Ramos (cell line): ENCODE measurements around the gene HEPACAM2.

ENCODE experiments used
- in situ Hi-C: fragments of 300-500 bp; cut with MboI; formaldehyde crosslinking; loops from one replicate; pipeline ENCODE4 v1.14.3; 2022; ENCODE audit warnings: low sequenced_read_pairs; ENCODE audit not compliant: unreplicated experiment

The HEPACAM2 gene

DNA sequence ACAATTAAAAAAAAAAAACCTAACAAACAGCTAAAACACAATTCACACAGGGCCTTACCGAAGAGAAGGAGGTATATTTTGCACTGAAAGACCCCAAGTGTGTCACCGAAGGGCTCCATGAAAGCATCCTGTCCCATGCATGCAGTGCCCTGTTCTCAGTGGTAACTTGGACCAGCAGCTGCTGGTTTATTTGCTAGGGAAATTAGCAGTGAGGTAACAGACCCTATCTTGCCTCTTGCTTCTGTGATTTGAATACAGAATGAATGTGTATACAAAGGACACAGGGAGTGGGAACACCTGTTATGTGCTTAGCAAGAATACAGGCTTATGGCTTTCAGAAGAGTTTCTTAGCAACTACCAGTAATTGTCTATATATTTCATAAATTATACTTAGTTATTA, at the start of gene HEPACAM2:
Gene HEPACAM2 (minus strand): TSS at position 160 of the 400 bp plus-strand sequence.
- in situ Hi-C loops: no loop called here

DNA sequence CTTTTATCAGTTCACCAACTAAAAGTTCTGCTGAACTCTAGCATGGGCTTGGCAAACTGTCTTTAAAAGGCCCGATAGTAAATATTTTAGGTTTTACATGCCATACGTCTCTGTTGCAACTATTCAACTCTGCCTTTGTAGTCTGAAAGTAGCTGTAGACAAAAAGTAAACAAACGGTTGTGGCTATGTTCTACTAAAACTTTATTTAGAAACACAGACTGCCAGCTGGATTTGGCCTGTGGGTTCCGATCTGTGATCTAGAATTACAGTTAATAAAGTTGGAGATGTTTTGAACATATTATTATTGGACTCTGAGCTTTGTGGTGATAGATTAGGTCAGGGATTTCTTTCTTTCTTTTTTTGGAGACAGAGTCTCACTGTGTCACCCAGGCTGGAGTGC, 39.0 kb upstream of the HEPACAM2 start:
- in situ Hi-C loops: no loop called here

DNA sequence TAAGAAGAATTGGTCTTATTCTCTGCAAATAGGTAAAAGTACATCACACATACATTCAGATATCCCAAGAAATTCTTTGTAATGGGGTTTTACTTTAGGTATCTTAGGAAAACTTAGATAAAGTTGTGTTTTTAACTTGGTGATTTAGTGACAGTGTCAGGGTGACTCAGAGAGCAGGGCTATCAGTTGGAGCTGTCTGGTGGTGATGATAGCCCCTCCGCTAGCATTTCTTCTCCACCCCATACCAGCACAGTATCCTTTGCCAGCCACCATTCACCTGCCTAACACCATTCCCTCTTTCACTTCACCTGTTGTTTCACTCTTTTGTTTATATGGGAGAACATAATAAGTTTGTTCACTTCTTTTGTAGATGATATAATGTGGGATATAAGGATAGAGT, 36.3 kb upstream of the HEPACAM2 start:
- in situ Hi-C loops: no loop called here

DNA sequence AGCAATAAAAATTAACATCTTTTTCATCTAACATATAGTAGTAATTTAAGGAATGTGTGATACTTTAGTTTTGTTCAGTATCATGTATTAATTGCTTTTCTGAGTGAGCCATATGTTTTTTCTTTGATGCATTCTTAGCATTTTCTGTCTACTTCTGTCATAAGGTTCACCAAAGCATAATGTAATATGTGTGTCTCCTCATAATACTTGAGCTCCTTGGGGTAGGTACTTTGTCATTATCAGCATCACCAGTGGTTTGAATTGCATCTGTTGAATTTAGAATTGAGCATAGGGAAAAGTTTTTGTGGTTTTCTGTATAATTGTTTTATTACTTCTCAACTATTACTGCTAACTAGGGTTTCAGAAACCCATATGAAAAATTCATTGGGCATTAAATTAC, 32.4 kb upstream of the HEPACAM2 start:
- in situ Hi-C loops: loop anchor here (10.0 kb wide), 1 partner anchor 286 kb away; no protein-coding TSS in a partner anchor

DNA sequence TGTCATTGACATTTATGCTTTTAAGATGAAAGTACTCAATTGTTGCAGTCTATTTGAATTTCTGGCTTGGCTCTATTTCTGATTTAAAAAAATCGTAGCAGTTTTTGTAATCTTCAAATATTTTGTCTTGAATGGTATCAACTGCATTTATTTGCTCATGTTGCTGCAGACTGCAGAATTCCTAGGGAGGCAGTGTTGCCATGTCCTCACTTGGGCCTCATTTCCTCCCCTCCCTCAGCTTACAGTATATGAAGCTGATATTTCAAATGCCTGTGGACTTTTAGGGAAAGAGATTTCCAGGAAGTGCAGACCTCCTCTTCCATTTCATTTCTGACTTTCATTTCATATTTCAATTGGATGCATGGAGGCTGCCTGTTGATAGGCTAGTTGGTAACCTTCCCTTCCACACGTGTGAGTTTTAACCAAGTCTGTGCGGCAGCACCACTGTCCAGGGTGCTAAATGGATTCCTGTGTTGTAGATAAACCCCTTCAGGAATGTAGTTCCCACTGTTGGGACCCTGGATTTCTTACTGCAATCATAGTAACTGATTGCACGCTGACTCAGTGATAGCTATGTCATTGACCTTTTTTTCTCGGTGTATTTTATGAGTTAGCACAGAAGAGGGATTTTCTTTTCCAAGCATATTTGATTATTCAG, 23.4 kb upstream of the HEPACAM2 start:
- in situ Hi-C loops: loop anchor here (10.0 kb wide), 1 partner anchor 295 kb away; no protein-coding TSS in a partner anchor

DNA sequence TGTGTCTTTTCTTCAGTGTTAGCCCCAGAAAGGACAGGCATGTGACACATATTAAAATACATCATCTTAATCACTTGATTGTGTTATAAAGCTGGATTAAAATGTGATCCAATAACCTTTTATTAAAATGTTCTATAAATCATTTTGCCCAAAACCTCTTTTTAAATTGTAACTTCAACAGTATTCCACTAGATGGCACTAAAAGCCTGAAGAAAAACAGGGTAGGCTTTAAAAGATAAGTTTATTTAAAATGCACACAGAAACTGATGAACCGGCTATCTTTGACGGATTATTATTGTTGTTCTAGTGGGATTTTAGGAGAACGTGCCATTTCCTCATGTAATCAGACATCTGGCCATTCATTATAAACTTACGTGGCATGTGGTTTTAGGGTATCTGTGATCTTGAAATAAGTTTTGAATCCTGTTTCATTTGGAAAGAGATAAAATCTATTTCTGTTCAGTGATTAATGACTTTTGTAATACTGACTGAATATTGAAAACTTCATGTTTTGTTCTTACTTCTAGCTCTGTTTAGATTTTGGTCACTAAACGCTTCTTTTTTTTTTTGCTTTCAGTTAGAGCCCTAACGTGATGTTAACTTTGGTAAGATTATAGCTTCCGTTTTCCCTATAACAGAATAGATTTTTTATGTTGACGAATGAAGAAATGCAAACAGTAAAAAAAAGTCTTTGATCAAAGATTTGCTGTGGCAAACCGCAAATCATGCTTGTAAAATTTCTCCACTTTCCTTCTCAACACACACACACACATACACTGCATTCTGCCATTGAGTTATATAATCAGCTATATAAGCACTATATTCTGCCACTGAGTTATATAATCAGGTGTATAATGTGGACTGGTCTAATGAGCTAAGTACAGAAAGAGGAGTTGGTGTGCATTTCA, 19.5 kb upstream of the HEPACAM2 start:
- in situ Hi-C loops: no loop called here

DNA sequence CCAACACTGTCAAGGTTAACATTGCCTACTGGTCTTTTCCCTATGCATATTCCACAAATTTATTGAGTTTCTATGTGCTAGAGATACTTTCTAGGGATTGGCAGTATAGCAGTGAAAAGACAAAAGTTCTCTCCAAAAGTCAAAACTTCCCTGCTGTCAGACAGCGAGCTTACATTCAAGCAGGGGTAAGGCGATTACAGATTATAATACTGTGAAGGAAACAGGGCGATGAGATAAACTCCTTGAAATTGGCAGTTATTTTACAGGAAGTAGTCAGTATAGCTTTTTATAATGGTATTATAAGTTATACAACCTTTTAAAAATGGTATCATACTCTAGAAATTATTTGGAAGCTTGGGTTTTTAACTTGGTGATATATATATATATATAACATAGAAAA, 15.8 kb upstream of the HEPACAM2 start:
- in situ Hi-C loops: no loop called here

DNA sequence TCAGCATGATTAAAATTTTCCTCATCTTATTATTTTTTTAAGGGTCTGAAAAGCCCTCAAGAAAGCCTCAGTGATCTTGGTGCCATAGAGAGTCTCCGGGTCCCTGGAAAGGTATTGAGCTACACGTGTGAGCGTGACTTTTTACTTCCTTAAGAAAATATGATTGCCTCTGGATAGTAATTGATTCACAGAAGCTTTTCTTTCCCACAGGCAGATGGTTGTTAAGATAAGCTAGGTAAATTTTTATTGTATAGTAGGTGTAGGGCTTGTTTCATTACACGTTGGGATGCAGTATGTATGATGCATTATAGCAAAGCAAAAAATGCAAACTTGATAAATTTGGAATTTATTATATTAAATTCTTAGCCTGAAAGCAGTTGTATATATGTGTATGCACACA, 13.6 kb upstream of the HEPACAM2 start:
- in situ Hi-C loops: no loop called here

DNA sequence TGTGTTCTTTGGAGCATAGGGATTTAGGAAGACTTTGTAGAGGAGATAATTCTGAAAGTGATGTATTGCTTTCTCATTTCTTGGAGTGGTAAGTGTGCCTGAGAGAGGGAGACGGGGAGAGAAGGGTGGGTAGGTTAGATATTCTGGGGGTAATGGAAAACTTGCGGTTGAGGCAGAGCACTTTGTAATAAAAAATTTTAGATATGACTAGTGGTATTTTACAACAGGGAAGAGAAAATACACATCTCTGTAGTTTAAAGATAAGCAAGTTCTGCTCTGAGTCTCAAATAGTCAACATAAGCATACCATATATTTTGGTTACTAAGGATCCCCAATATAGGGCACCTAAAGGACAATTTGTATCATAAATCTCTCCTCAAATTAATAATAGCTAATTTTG, 12.5 kb upstream of the HEPACAM2 start:
- in situ Hi-C loops: no loop called here

DNA sequence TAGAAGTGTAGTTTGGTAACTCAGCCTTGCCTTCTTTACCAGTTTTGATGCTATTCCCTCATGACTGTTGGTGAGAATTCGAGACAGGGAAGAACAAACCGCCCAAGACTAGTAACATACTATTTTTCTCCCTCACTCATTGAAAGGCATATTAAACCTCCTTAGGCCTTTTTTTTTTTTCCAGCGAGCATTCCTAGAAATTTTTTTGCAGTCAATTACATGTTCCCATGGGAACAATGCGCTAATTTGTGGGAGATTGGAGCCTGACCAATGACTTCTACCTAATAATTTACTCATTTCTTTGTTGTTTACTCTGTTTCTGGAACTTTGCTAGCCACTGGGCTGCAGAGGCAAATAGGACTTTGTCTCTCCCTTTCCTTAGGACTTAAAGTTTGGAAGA, 11.9 kb upstream of the HEPACAM2 start:
- in situ Hi-C loops: no loop called here

DNA sequence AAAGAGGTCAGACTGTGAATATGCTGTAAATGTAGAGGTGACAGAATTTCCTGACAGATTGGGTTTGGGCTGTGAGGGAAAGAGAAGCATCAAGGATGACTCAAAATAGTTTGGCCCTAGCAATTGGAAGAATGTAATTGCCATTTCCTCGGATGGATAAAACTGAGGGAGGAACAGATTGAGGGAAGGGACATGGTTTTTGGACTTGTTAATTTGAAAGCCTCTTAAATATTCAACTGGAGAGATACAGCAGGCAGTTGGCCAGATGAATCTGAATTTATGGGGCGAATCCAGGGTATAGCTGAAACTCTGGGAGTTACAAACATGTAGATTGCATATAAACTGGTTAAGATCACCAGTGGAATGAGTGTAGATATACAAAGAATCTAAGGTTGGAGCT, 9.3 kb upstream of the HEPACAM2 start:
- in situ Hi-C loops: no loop called here

DNA sequence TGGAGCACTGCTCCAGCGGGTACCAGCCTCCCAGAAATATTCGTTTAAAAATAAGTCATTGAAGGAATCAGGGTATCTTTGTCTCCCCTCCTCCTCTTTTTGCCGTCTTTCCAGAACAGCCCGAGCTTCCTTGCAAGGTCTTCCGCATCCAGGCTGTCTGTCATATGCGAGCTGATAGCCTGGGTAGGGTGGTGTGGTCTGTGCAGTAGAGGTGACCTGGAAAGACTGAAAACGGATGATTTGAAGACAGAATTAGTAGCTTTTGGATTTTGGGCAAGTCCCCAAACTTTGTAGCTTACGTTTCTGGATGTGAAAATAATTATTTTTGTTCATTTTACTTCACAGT, 6.4 kb upstream of the HEPACAM2 start:
- in situ Hi-C loops: no loop called here

DNA sequence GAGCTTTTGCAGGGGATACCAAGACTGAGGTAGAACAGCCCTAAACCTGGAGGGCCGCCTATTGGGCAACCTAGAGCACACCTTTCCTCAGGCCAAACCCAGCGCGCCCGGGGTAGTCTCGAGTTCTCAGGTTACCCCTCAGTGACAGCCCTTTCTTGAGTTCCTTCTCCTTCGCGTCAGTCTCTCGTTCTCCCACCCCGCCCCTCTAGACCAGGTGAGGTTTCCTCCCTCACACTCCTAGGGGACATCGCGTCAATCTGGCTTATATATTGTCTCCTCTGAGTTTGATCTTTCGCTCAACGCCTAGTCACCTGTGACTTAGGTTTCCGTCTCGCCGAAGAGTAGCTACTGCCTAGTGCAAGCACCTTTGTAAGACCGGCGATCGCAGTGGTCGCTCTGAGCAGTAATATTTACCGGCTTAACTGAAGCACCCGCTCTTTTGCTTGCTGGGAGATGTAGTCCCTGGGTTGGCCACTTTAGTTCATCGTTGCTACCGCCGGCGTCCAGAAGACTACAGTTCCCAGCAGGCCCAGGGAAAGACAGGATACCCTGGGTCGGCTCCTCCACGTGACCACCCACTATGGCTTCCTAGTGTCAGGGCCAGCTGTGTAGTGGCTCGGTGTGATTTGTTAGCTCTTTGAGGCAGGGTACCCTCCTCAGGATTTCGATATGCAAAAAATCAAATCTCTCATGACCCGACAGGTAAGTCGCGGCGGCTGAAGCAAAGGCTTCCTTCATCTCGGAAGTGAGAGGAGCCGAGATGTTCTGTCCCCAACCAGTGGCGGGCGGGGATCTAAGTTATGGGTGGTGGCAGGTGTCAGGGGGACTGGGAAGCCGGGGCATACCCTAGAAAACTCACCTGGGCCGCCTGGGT, 5.8 kb upstream of the HEPACAM2 start, which contains the start of gene VPS50:
Gene VPS50 (plus strand): TSS at position 568 of the 874 bp plus-strand sequence. CDS start 102 bp downstream, at position 670.
- in situ Hi-C loops: no loop called here

DNA sequence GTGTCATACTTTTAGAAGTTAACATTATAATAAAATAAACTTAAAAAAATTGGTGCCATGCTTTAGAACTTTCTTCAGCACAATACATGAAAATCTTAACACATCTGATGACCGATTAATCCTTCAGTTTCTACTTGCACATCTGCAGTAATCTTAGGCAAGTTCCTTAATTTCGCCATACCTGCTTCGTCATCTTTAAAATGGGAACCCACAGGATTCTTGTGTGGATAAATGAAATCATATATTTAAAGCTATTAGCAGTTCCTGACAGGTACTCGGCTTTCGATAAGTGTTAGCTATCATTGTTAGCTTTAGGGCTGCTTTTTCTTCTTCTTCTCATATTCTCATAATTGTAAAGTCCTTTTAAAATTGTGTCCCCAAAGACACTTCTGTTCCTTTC, 5.0 kb upstream of the HEPACAM2 start:
- in situ Hi-C loops: no loop called here

DNA sequence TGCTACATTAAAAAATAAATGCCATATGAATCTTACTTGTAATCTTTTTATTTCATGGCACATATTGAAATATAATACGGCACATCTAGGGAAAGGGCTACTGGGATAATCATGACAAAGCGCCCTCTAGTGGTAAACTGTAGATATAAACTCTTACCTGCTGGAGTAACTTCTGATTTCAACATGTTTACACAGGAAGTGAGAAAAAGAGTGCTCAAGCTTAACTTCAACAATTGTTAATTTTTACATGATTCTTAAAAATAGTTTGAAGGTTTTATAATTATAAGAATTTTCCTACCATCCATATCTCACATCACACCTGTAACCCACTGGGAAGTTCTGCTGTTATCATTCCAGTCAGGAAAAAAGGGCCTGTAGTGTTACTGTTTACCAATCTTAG, 2.0 kb upstream of the HEPACAM2 start:
- in situ Hi-C loops: no loop called here

DNA sequence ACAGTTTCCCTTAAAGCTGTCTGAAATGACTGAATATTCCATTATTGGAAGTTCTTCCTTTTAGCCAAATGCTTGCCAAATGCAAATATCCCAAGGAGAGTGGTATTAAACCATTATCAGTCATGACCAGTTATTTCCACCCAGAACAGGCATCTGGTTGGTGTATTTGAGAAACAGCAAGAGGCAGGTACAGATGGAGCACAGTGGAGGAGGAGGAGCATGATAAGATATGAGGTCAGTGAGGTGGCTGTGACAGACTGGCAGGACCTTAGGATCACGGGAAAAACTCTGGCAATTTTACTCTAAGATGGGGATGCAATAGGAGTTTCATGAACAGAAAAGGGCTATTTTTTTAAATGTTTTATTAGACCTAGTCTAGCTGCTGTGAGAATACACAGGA, 6.4 kb downstream of the HEPACAM2 start:
- in situ Hi-C loops: no loop called here

DNA sequence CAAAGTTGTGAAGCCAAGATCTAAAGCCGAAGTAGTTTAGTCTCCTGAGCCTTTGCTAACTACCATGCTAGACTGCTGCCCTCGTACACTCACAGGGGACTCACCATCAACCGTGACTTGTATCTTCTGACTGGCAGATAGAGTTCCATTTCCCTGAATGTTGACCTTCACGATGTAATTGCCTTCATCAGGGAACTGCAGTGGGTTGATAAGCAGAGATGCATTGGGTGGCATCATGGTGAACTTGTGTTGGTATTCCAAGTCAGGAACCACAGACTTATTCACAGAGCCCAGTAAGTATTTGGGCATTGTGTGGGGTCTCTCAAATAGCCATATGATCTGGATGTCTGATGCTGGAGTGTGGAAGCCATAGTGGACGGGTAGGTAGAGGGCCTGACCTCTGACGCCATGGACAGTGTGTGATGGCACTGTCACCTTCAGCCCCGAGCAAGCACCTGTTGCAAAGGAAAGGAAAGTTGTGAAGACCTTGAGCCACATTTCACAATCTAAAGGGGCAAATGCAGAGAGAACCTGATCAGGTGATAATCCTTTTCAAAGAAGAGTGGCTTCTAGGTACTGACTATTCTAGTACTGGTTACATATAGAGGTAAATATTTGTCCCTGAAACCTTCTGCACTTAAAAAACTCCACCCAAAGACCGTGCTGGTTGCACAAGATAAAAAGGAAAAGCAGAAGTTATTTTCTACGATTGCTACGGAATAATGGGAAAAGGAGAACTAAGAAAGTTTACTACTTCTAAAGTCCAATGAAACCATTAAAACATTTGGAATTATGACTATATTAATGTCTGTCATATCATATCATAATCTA, 7.1 kb downstream of the HEPACAM2 start:
- in situ Hi-C loops: no loop called here

DNA sequence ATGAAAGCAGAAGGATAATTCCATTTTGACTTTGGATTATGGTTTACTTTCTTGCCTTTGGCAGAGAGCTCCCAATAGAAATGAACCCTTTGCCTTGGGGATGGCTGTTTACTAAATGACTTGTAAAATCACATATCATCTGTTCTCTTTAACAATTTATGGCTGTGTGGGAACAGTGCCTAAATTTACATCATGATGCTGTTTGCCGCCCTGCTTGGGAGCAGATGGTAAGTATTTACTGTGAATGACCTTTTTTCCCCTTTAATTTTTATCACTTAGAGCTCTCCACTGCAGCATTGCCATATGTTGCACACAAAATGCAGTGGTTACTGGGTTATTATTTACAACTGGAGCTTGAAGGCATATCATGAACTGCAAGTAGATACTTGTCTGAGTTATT, 13.4 kb downstream of the HEPACAM2 start:
- in situ Hi-C loops: no loop called here

DNA sequence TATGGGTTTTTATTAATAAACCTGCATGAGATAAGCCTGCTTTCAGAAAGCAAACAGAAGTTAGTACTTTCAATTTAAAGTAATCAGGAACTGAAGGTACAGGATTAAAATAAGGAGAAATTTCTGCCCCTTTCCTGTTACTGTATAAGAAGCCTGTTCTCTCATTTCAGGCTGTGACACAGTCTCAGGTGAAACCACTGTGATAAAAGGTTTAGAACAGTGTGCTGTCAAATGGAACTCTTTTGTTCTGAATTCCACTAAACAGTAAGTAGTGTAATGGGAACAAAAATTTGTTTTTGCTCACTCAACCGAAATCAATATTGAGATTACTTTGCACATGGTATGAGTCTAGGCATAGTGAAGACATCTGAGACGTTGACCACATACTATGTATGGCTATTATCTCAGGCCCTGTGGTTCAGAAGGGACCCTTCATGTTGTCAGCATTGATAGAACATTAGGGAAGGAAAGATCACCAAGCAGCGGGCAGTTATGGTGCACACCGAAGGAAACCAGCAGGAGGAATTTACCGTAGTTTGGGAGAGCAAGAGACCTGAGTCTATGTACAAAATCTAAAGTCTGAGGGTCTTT, 14.9 kb downstream of the HEPACAM2 start:
- in situ Hi-C loops: no loop called here
